C4-2B (cell line): ENCODE data around the gene CYP4F22.

Source experiments
- ZFX ChIP-seq: fragments of 450-650 bp; IDR thresholded peaks from 2 replicates; pipeline ENCODE4 v1.6.1; 2017
- TF ChIP-seq, protein P1 (sequence below): fragments of 450-650 bp; conservative IDR thresholded peaks from 2 replicates; pipeline ENCODE4 v1.5.1; 2017; ENCODE audit warnings: mild to moderate bottlenecking

DNA sequence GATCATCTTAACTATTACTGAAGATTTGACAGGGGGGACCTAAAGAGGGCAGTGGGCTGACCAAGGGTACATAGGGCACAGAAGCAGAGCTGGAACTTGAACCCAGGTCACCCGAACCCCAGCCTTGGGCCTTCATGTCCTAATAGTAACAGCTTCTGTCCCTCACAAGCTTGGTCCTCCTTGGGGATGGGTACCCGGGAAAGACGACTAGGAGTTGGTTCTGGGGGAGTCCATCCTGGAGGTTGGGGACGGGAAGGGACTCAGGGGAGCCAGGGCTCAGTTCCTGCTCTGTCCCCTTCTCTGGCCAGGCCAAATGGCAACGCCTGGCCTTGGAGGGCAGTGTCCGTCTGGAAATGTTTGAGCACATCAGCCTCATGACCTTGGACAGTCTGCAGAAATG is 67.1 kb downstream of the CYP4F22 start:
- TF ChIP-seq, protein P1, sequence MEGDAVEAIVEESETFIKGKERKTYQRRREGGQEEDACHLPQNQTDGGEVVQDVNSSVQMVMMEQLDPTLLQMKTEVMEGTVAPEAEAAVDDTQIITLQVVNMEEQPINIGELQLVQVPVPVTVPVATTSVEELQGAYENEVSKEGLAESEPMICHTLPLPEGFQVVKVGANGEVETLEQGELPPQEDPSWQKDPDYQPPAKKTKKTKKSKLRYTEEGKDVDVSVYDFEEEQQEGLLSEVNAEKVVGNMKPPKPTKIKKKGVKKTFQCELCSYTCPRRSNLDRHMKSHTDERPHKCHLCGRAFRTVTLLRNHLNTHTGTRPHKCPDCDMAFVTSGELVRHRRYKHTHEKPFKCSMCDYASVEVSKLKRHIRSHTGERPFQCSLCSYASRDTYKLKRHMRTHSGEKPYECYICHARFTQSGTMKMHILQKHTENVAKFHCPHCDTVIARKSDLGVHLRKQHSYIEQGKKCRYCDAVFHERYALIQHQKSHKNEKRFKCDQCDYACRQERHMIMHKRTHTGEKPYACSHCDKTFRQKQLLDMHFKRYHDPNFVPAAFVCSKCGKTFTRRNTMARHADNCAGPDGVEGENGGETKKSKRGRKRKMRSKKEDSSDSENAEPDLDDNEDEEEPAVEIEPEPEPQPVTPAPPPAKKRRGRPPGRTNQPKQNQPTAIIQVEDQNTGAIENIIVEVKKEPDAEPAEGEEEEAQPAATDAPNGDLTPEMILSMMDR = no peak
- TF ChIP-seq ZFX = no peak
